Activated T-cell treated with anti-CD3 and anti-CD28 coated beads, Interleukin-2, amount 50 U/mL, for 24 hours (primary cell): ENCODE data around the gene WDR75.
A peak's percentile ranks its signal among the peaks of the same experiment; 100 is the strongest.
"Not testable (repeated sequence)": the region's sequence is repeated elsewhere in the genome, so short reads cannot be mapped to it uniquely, and the experiment has no call there.

Experiments used
- DNase-seq: peaks from one replicate; pipeline ENCODE4 v3.0.0-alpha.2; 2020
- H3K27ac Mint-ChIP-seq: 2 replicates; pipeline ENCODE4 v1.8.0; 2020; ENCODE audit warnings: mild to moderate bottlenecking, mixed read lengths
- H3K27me3 Mint-ChIP-seq: 2 replicates; pipeline ENCODE4 v1.8.0; 2020; ENCODE audit warnings: mixed read lengths
- H3K36me3 Mint-ChIP-seq: 2 replicates; pipeline ENCODE4 v1.8.0; 2020; ENCODE audit warnings: low read depth, mixed read lengths
- H3K4me1 Mint-ChIP-seq: 2 replicates; pipeline ENCODE4 v1.8.0; 2020; ENCODE audit warnings: low read depth, mixed read lengths
- H3K4me3 Mint-ChIP-seq: 2 replicates; pipeline ENCODE4 v1.8.0; 2020; ENCODE audit warnings: mild to moderate bottlenecking, moderate library complexity, mixed read lengths
- H3K9me3 Mint-ChIP-seq: 2 replicates; pipeline ENCODE4 v1.8.0; 2020; ENCODE audit warnings: mixed read lengths

The WDR75 gene

GRCh38 chr2:189425676-189426075, 15.6 kb upstream of the WDR75 start:
- Mint-ChIP-seq H3K27me3 (no peaks in the 10 kb centered on the region), H3K4me1 (peaks cover 3% of the 10 kb centered on the region), H3K9me3 (no peaks in the 10 kb centered on the region), H3K4me3 (no peak overlapping the region), H3K36me3 (no peaks in the 10 kb centered on the region), H3K27ac (no peak overlapping the region)
- no peak for DNase-seq

GRCh38 chr2:189426886-189427285, 14.4 kb upstream of the WDR75 start:
- DNase-seq: no peak
- no peaks in the 10 kb centered on the region for H3K9me3 Mint-ChIP-seq
- H3K27me3 Mint-ChIP-seq: no peaks in the 10 kb centered on the region
- peaks cover 3% of the 10 kb centered on the region for H3K4me1 Mint-ChIP-seq
- no peak overlapping the region for H3K4me3 Mint-ChIP-seq
- no peak overlapping the region for H3K27ac Mint-ChIP-seq
- no peaks in the 10 kb centered on the region for H3K36me3 Mint-ChIP-seq

- no peaks in the 10 kb centered on the region for H3K9me3 Mint-ChIP-seq
- peaks cover 3% of the 10 kb centered on the region for H3K4me1 Mint-ChIP-seq
- no peak for DNase-seq
- no peak overlapping the region for H3K4me3 Mint-ChIP-seq
- H3K27me3 Mint-ChIP-seq: no peaks in the 10 kb centered on the region
- no peak overlapping the region for H3K27ac Mint-ChIP-seq
- no peaks in the 10 kb centered on the region for H3K36me3 Mint-ChIP-seq
These were observed 13.4 kb upstream of the WDR75 start for GRCh38 chr2:189427872-189428271.

GRCh38 chr2:189430448-189430847, 10.8 kb upstream of the WDR75 start:
- H3K36me3 Mint-ChIP-seq, DNase-seq, H3K4me1 Mint-ChIP-seq, H3K9me3 Mint-ChIP-seq, H3K4me3 Mint-ChIP-seq, H3K27ac Mint-ChIP-seq, H3K27me3 Mint-ChIP-seq: not testable (repeated sequence)

- peaks cover 18% of the 10 kb centered on the region for H3K4me1 Mint-ChIP-seq
- H3K36me3 Mint-ChIP-seq, H3K27me3 Mint-ChIP-seq, H3K4me3 Mint-ChIP-seq, H3K9me3 Mint-ChIP-seq, H3K27ac Mint-ChIP-seq, DNase-seq: not testable (repeated sequence)
These were observed 5.5 kb upstream of the WDR75 start for GRCh38 chr2:189435803-189436202.

GRCh38 chr2:189437926-189438325, 3.3 kb upstream of the WDR75 start:
- Mint-ChIP-seq H3K4me3 (no peak overlapping the region), H3K36me3 (peaks cover 16% of the 10 kb centered on the region), H3K9me3 (peaks cover 2% of the 10 kb centered on the region), H3K4me1 (peaks cover 21% of the 10 kb centered on the region), H3K27ac (no peak overlapping the region), H3K27me3 (no peaks in the 10 kb centered on the region)
- no peak for DNase-seq

- Mint-ChIP-seq H3K27ac (no peak overlapping the region), H3K4me1 (peaks cover 21% of the 10 kb centered on the region), H3K27me3 (no peaks in the 10 kb centered on the region), H3K36me3 (peaks cover 16% of the 10 kb centered on the region), H3K9me3 (peaks cover 2% of the 10 kb centered on the region), H3K4me3 (no peak overlapping the region)
- DNase-seq: no peak
These were observed 1.9 kb upstream of the WDR75 start for GRCh38 chr2:189439342-189439741.

- Mint-ChIP-seq H3K27me3 (no peaks in the 10 kb centered on the region), H3K36me3 (peaks cover 16% of the 10 kb centered on the region), H3K4me1 (peaks cover 21% of the 10 kb centered on the region), H3K27ac (no peak overlapping the region), H3K4me3 (no peak overlapping the region), H3K9me3 (no peaks in the 10 kb centered on the region)
- DNase-seq: no peak
These were observed 679 bp upstream of the WDR75 start for GRCh38 chr2:189440644-189440946.

GRCh38 chr2:189441709-189442074, 418 bp downstream of the WDR75 start:
- Mint-ChIP-seq H3K9me3 (no peaks in the 10 kb centered on the region), H3K4me3 (no peak overlapping the region), H3K27me3 (no peaks in the 10 kb centered on the region), H3K27ac (no peak overlapping the region), H3K36me3 (peaks cover 16% of the 10 kb centered on the region), H3K4me1 (peaks cover 21% of the 10 kb centered on the region)
- no peak for DNase-seq

- DNase-seq: no peak
- Mint-ChIP-seq H3K4me3 (no peak overlapping the region), H3K27me3 (no peaks in the 10 kb centered on the region), H3K9me3 (no peaks in the 10 kb centered on the region), H3K4me1 (peaks cover 18% of the 10 kb centered on the region), H3K36me3 (peaks cover 16% of the 10 kb centered on the region), H3K27ac (no peak overlapping the region)
These were observed 1.2 kb downstream of the WDR75 start for GRCh38 chr2:189442468-189442867.

GRCh38 chr2:189444322-189444721, 3.0 kb downstream of the WDR75 start:
- no peaks in the 10 kb centered on the region for H3K9me3 Mint-ChIP-seq
- no peaks in the 10 kb centered on the region for H3K27me3 Mint-ChIP-seq
- H3K4me1 Mint-ChIP-seq: peaks cover 14% of the 10 kb centered on the region
- H3K36me3 Mint-ChIP-seq: peaks cover 16% of the 10 kb centered on the region
- no peak overlapping the region for H3K4me3 Mint-ChIP-seq
- no peak overlapping the region for H3K27ac Mint-ChIP-seq
- no peak for DNase-seq

- peaks cover 13% of the 10 kb centered on the region for H3K4me1 Mint-ChIP-seq
- peaks cover 4% of the 10 kb centered on the region for H3K36me3 Mint-ChIP-seq
- H3K27ac Mint-ChIP-seq: peak overlapping the region; percentile 65
- H3K27me3 Mint-ChIP-seq: no peaks in the 10 kb centered on the region
- no peaks in the 10 kb centered on the region for H3K9me3 Mint-ChIP-seq
- DNase-seq: no peak
- H3K4me3 Mint-ChIP-seq: peak overlapping the region; percentile 1
These were observed 5.5 kb downstream of the WDR75 start for GRCh38 chr2:189446780-189447179.

GRCh38 chr2:189454009-189454408, 12.7 kb downstream of the WDR75 start:
- no peak for DNase-seq
- Mint-ChIP-seq H3K9me3 (no peaks in the 10 kb centered on the region), H3K4me3 (no peak overlapping the region), H3K27me3 (no peaks in the 10 kb centered on the region), H3K4me1 (peaks cover 16% of the 10 kb centered on the region), H3K27ac (peak overlapping the region; percentile 60), H3K36me3 (peaks cover 64% of the 10 kb centered on the region)

- Mint-ChIP-seq H3K36me3 (peaks cover 96% of the 10 kb centered on the region), H3K4me3 (no peak overlapping the region), H3K27ac (peak overlapping the region; percentile 35), H3K4me1 (no peaks in the 10 kb centered on the region), H3K9me3 (no peaks in the 10 kb centered on the region), H3K27me3 (no peaks in the 10 kb centered on the region)
- no peak for DNase-seq
These were observed 23.8 kb downstream of the WDR75 start for GRCh38 chr2:189465076-189465475.

- Mint-ChIP-seq H3K27me3 (no peaks in the 10 kb centered on the region), H3K27ac (peak overlapping the region; percentile 35), H3K9me3 (no peaks in the 10 kb centered on the region), H3K4me3 (no peak overlapping the region), H3K4me1 (no peaks in the 10 kb centered on the region), H3K36me3 (peaks cover 96% of the 10 kb centered on the region)
- no peak for DNase-seq
These were observed 24.2 kb downstream of the WDR75 start for GRCh38 chr2:189465478-189465877.

- H3K27me3 Mint-ChIP-seq: no peaks in the 10 kb centered on the region
- H3K27ac Mint-ChIP-seq: peak overlapping the region; percentile 11
- peaks cover 96% of the 10 kb centered on the region for H3K36me3 Mint-ChIP-seq
- H3K4me1 Mint-ChIP-seq: no peaks in the 10 kb centered on the region
- no peak for DNase-seq
- no peaks in the 10 kb centered on the region for H3K9me3 Mint-ChIP-seq
- no peak overlapping the region for H3K4me3 Mint-ChIP-seq
These were observed 24.8 kb downstream of the WDR75 start for GRCh38 chr2:189466046-189466445.
